GM18520 (cell line): ENCODE results near the gene CCDC200.
"Not testable (repeated sequence)": the region's sequence is repeated elsewhere in the genome, so short reads cannot be mapped to it uniquely, and the experiment has no call there.

Experiments
- ATAC-seq: cut with Tn5 transposase; IDR thresholded peaks from one replicate; pipeline ENCODE4 v1.9.1; 2021; ENCODE audit not compliant: unreplicated experiment

The CCDC200 gene

GRCh38 chr17:43228020-43228782 lies at the start of gene CCDC200:
CCDC200 (minus strand) TSS chr17:43228623; CDS start chr17:43228554, 69 bp downstream.
- ATAC-seq: not testable (repeated sequence)

GRCh38 chr17:43272914-43273313 lies 44.5 kb upstream of the CCDC200 start:
- not testable (repeated sequence) for ATAC-seq

- ATAC-seq: not testable (repeated sequence)
Measured at GRCh38 chr17:43272483-43272882, 44.1 kb upstream of the CCDC200 start.

GRCh38 chr17:43270552-43271504 lies 42.4 kb upstream of the CCDC200 start:
- not testable (repeated sequence) for ATAC-seq

GRCh38 chr17:43246456-43246855 lies 18.0 kb upstream of the CCDC200 start:
- not testable (repeated sequence) for ATAC-seq

- ATAC-seq: not testable (repeated sequence)
Measured at GRCh38 chr17:43240596-43241352, 12.4 kb upstream of the CCDC200 start.

- ATAC-seq: not testable (repeated sequence)
Measured at GRCh38 chr17:43239597-43239996, 11.2 kb upstream of the CCDC200 start.

GRCh38 chr17:43233877-43234276 lies 5.5 kb upstream of the CCDC200 start, which contains the start of gene RNU2-1:
RNU2-1 (minus strand) TSS chr17:43233977.
- ATAC-seq: not testable (repeated sequence)

- not testable (repeated sequence) for ATAC-seq
Measured at GRCh38 chr17:43233263-43233662, 4.8 kb upstream of the CCDC200 start.

- ATAC-seq: not testable (repeated sequence)
Measured at GRCh38 chr17:43232021-43232699, 3.7 kb upstream of the CCDC200 start.

- not testable (repeated sequence) for ATAC-seq
Measured at GRCh38 chr17:43231205-43232020, 3.0 kb upstream of the CCDC200 start.

GRCh38 chr17:43226393-43226792 lies 2.0 kb downstream of the CCDC200 start:
- ATAC-seq: no peak

GRCh38 chr17:43224146-43224705 lies 4.2 kb downstream of the CCDC200 start:
- no peak for ATAC-seq

- no peak for ATAC-seq
Measured at GRCh38 chr17:43220511-43221125, 7.8 kb downstream of the CCDC200 start.

- ATAC-seq: no peak
Measured at GRCh38 chr17:43219746-43220380, 8.6 kb downstream of the CCDC200 start.

- no peak for ATAC-seq
Measured at GRCh38 chr17:43219001-43219400, 9.4 kb downstream of the CCDC200 start.

- no peak for ATAC-seq
Measured at GRCh38 chr17:43217614-43218087, 10.8 kb downstream of the CCDC200 start.
